Stomach (tissue), 9 donors: Measurements from ENCODE around the gene ZNF513. TPM values are rescaled to one million over a fixed set of nuclear protein-coding genes. Genes with fewer than 3 reads are reported as not detected.

Experiments
- DNase-seq, 2 donors: peaks; one replicate each; pipeline versions ENCODE4 v3.0.0 to v3.0.0-alpha.2; 2013 to 2019
- H3K27ac ChIP-seq, 5 donors: fragments of 200-600 bp in 4 of 5; sonication (generic) in 4 of 5; one replicate each; pipeline ENCODE4 v1.5.1; 2013 to 2019; ENCODE audit warnings: mild to moderate bottlenecking in 1 of 5, moderate library complexity in 1 of 5
- H3K27me3 ChIP-seq, 3 donors: fragments of 200-600 bp; sonication (generic); one replicate each; pipeline ENCODE4 v1.5.1; 2017 to 2019; ENCODE audit warnings: mixed run types in 1 of 3
- H3K36me3 ChIP-seq, 4 donors: fragments of 200-600 bp; sonication (generic); 1 replicate in 3 of 4; 2 replicates in 1 of 4; pipeline ENCODE4 v1.5.1; 2016 to 2019
- H3K4me1 ChIP-seq, 4 donors: fragments of 200-600 bp; sonication (generic); one replicate each; pipeline ENCODE4 v1.5.1; 2016 to 2019
- H3K4me3 ChIP-seq, 4 donors: fragments of 200-600 bp; sonication (generic) in 3 of 4; one replicate each; pipeline ENCODE4 v1.5.1; 2016 to 2019; ENCODE audit warnings: mild to moderate bottlenecking in 1 of 4
- H3K9me3 ChIP-seq, 4 donors: fragments of 200-600 bp; sonication (generic); one replicate each; pipeline ENCODE4 v1.5.1; 2016 to 2019
- CTCF ChIP-seq, 7 experiments: fragments of 450-650 bp in 4 of 7; fragments of 200-600 bp in 3 of 7; sonication (generic) in 3 of 7; IDR thresholded peaks; one replicate each; pipeline ENCODE4 v1.5.1; 2016 to 2019; ENCODE audit warnings: antibody characterized with exemption in 7 of 7, control low read depth in 2 of 7, mild to moderate bottlenecking in 1 of 7
- EP300 ChIP-seq: sonication (generic); formaldehyde crosslinking; IDR thresholded peaks from one replicate; pipeline ENCODE4 v1.6.1; 2017; ENCODE audit warnings: antibody characterized with exemption
- POLR2A ChIP-seq, 4 donors: fragments of 450-650 bp; IDR thresholded peaks; one replicate each; pipeline ENCODE4 v1.6.1; 2016; ENCODE audit warnings: antibody characterized with exemption in 4 of 4, control low read depth in 2 of 4, mild to moderate bottlenecking in 1 of 4, moderate library complexity in 1 of 4
- POLR2AphosphoS5 ChIP-seq, 3 donors: sonication (generic); formaldehyde crosslinking; IDR thresholded peaks; one replicate each; pipeline ENCODE4 v1.6.1; 2016; ENCODE audit warnings: antibody characterized with exemption in 3 of 3
- WGBS, 5 donors: extraction: QIAGEN DNeasy Blood & Tissue Kit in 3 of 5; methylation state at CpG; one replicate each; pipeline versions ENCODE4 v1.1.5 to v1.1.7; 2013 to 2018; 5-methylcytosine and 5-hydroxymethylcytosine counted together
- intact Hi-C: fragments of 100-400 bp; cut with DNase I; formaldehyde crosslinking; loops from one replicate; pipeline ENCODE4 v1.15.1; 2023; ENCODE audit warnings: low total_unique reads
- polyA plus RNA-seq, 3 donors: library from polyadenylated mRNA; stranded (reverse); fragments of 200-250 nt; gene quantifications; one replicate each; pipeline ENCODE4 v1.2.3, GENCODE V29; 2013
- total RNA-seq, 5 donors: library from RNA; depleted of rRNA; stranded (reverse); fragments of >200 nt; gene quantifications; one replicate each; pipeline versions ENCODE4 v1.1.0 to v1.2.3, GENCODE V29; 2014 to 2016
- donor health status: healthy with polysubstance abuse.
- donor health status: Bipolar disorder and iron deficiency.
- donor health status: healthy.

Gene ZNF513
- total and polyA plus RNA-seq, 8 donors: 10.3 to 58.9 (median 17.3) TPM

GRCh38 chr2:27390822-27391679, 10.5 kb upstream of the ZNF513 start:
- DNase-seq: no peak
- Histone ChIP-seq H3K27ac (no peak overlapping the region), H3K27me3 (no peaks in the 10 kb centered on the region), H3K9me3 (no peaks in the 10 kb centered on the region), H3K4me3 (no peak overlapping the region), H3K36me3 (peaks cover 7 to 26% (median 20%) of the 10 kb centered on the region in 4 donors), H3K4me1 (no peaks in the 10 kb centered on the region)
- WGBS, 5 donors: 89 to 95% (median 93%) methylated on average over 9 of the region's 9 CpGs
- intact Hi-C loops: no loop called here
- TF ChIP-seq CTCF (IDR thresholded peaks at IDR 0.05) (no peak), EP300 (no peak), POLR2AphosphoS5 (IDR thresholded peaks at IDR 0.05) (no peak), POLR2A (IDR thresholded peaks at IDR 0.05) (no peak)

- TF ChIP-seq POLR2A (IDR thresholded peaks at IDR 0.05): no peak
- TF ChIP-seq CTCF (IDR thresholded peaks at IDR 0.05): no peak
- TF ChIP-seq EP300: no peak
- TF ChIP-seq POLR2AphosphoS5 (IDR thresholded peaks at IDR 0.05): no peak
- WGBS, 5 donors: 86 to 92% (median 88%) methylated on average over 10 of the region's 10 CpGs
- Histone ChIP-seq H3K27me3 (no peaks in the 10 kb centered on the region), H3K27ac (peak overlapping the region in 4 of 5 donors; percentile 91 to 99 (median 94)), H3K9me3 (no peaks in the 10 kb centered on the region), H3K4me1 (peaks cover 23 to 43% (median 40%) of the 10 kb centered on the region in 4 donors), H3K4me3 (peak overlapping the region in 2 of 4 donors; percentile 71 to 77), H3K36me3 (peaks cover 48 to 76% (median 73%) of the 10 kb centered on the region in 4 donors)
- no peak for DNase-seq
- intact Hi-C loops: no loop called here
Observed at GRCh38 chr2:27381577-27382181, 1.1 kb upstream of the ZNF513 start.

GRCh38 chr2:27379836-27380625, 503 bp downstream of the ZNF513 start:
- intact Hi-C loops: no loop called here

More at GRCh38 chr2:27379836-27380625, 503 bp downstream of the ZNF513 start:
- Histone ChIP-seq H3K4me1 (peaks cover 23 to 46% (median 41%) of the 10 kb centered on the region in 4 donors), H3K27me3 (no peaks in the 10 kb centered on the region), H3K27ac (peak overlapping the region; percentile 91 to 99 (median 95)), H3K4me3 (peak overlapping the region; percentile 71 to 83 (median 76)), H3K36me3 (peaks cover 54 to 76% (median 73%) of the 10 kb centered on the region in 4 donors), H3K9me3 (no peaks in the 10 kb centered on the region)
- 0 to 1% (median 1%) methylated on average over 15 to 35 of the region's 35 CpGs for WGBS, 5 donors
- peak; percentile 40 to 83 for DNase-seq
- TF ChIP-seq EP300 (no peak), POLR2AphosphoS5 (IDR thresholded peaks at IDR 0.05) (peak in 2 of 3 donors; percentile 39 to 74), POLR2A (IDR thresholded peaks at IDR 0.05) (no peak), CTCF (IDR thresholded peaks at IDR 0.05) (no peak)
